K562 (cell line): ENCODE results near the gene PILRA. TPM values are rescaled to one million over a fixed set of nuclear protein-coding genes. Genes with fewer than 3 reads are reported as not detected.

ENCODE experiments used
- ATAC-seq: fragments of 200-7000 bp; cut with Tn5 transposase; 3 replicates; pipeline ENCODE4 v1.9.1; 2020; ENCODE audit warnings: moderate library complexity
- BruUV-seq: library from RNA; stranded (reverse); fragments of 400-500 nt; replicated peaks from 2 replicates; lab custom pipeline; 2021; lab: Mats Ljungman, UMichigan
- CTCF ChIA-PET: fragments of 300-600 bp; formaldehyde crosslinking; extraction: SDS; loops from one replicate; lab custom pipeline; 2021; ENCODE audit warnings: low intra/inter-chr PET ratio; lab: Yijun Ruan, JAX
- POLR2A ChIA-PET: fragments of 300-600, 350-650 bp; sonication (Branson Sonifier 250); formaldehyde crosslinking; extraction: SDS; loops from one replicate; lab custom pipeline; 2021; ENCODE audit warnings: antibody characterized with exemption, inconsistent platforms; lab: Yijun Ruan, JAX
- DNase-seq, 4 experiments: peaks; one replicate each; pipeline versions ENCODE4 v3.0.0 to v3.0.0-alpha.2; 2011 to 2018; ENCODE audit warnings: low spot score in 3 of 4, mixed read lengths in 3 of 4; ENCODE audit errors: extremely low read depth in 1 of 4
- FAIRE-seq: peaks from 2 replicates; lab custom pipeline; 2011; peaks lifted over from hg19 to GRCh38; lab: Jason Lieb, UNC
- H2AFZ ChIP-seq: 2 replicates; pipeline ENCODE4 v1.6.0; 2011; ENCODE audit warnings: low read depth, low read length, control low read depth, inconsistent platforms
- H3K27ac ChIP-seq: fragments of 200-600 bp; 3 replicates; pipeline ENCODE4 v1.8.0; 2011; ENCODE audit warnings: low read depth, mild to moderate bottlenecking, control low read depth, inconsistent platforms, low read length, moderate library complexity, mixed read lengths; ENCODE audit errors: extremely low read depth
- H3K27me3 ChIP-seq, 2 experiments: fragments of 300-600 bp in 1 of 2; 2 replicates in 1 of 2; 3 replicates in 1 of 2; pipeline versions ENCODE4 v1.6.0 to v1.8.0; 2011; ENCODE audit warnings: inconsistent platforms in 2 of 2, low read length in 2 of 2, mild to moderate bottlenecking in 1 of 2, mixed read lengths in 1 of 2, moderate library complexity in 1 of 2; ENCODE audit not compliant: control insufficient read depth in 2 of 2, insufficient read depth in 2 of 2
- H3K36me3 ChIP-seq: fragments of 300-600 bp; 3 replicates; pipeline ENCODE4 v1.8.0; 2011; ENCODE audit warnings: mild to moderate bottlenecking, low read length, inconsistent platforms; ENCODE audit not compliant: control insufficient read depth, insufficient read depth
- H3K4me1 ChIP-seq, 2 experiments: fragments of 200-600 bp in 1 of 2; replicated peaks in 1 of 2; 2 replicates in 1 of 2; 3 replicates in 1 of 2; pipeline versions ENCODE4 v1.5.1 to v1.8.0; 2011; ENCODE audit warnings: inconsistent platforms in 2 of 2, low read length in 2 of 2, mild to moderate bottlenecking in 1 of 2, mixed read lengths in 1 of 2, moderate library complexity in 1 of 2; ENCODE audit not compliant: control insufficient read depth in 2 of 2, insufficient read depth in 2 of 2
- H3K4me2 ChIP-seq: 2 replicates; pipeline ENCODE4 v1.6.1; 2011; ENCODE audit warnings: low read length, control low read depth, inconsistent platforms, mixed read lengths; ENCODE audit not compliant: insufficient read depth
- H3K4me3 ChIP-seq: fragments of 200-600 bp; sonication (generic), shearing (Covaris generic); 2 replicates; pipeline ENCODE4 v1.5.1; 2016; ENCODE audit warnings: control low read depth, inconsistent platforms
- H3K79me2 ChIP-seq: fragments of 200-600 bp; 3 replicates; pipeline ENCODE4 v1.8.0; 2011; ENCODE audit warnings: low read length, inconsistent platforms; ENCODE audit not compliant: control insufficient read depth, insufficient read depth
- H3K9ac ChIP-seq, 2 experiments: 2 replicates each; pipeline versions ENCODE4 v1.6.0 to v1.6.1; 2011; ENCODE audit warnings: low read depth in 2 of 2, low read length in 2 of 2, control low read depth in 1 of 2, inconsistent platforms in 1 of 2, mild to moderate bottlenecking in 1 of 2, mixed read lengths in 1 of 2; ENCODE audit not compliant: insufficient read depth in 1 of 2
- H3K9me1 ChIP-seq: one replicate; pipeline ENCODE4 v1.6.0; 2011; ENCODE audit warnings: inconsistent platforms, mild to moderate bottlenecking, low read length, moderate library complexity; ENCODE audit not compliant: control insufficient read depth, insufficient read depth
- H3K9me3 ChIP-seq: replicated peaks from 2 replicates; pipeline ENCODE4 v1.5.1; 2011; ENCODE audit warnings: low read depth, low read length, inconsistent platforms; ENCODE audit not compliant: control insufficient read depth, insufficient read depth
- H4K20me1 ChIP-seq: replicated peaks from 2 replicates; pipeline ENCODE4 v1.6.1; 2011; ENCODE audit warnings: low read length, inconsistent platforms, mixed read lengths; ENCODE audit not compliant: control insufficient read depth, insufficient read depth
- E2F3 ChIP-seq: fragments of 250-450 bp; sonication (Bioruptor Pico); IDR thresholded peaks from 2 replicates; pipeline ENCODE4 v1.4.0; 2020; ENCODE audit warnings: mild to moderate bottlenecking
- E2F6 ChIP-seq, 2 experiments: IDR thresholded peaks; 2 replicates each; pipeline ENCODE4 v1.6.1; 2011; ENCODE audit warnings: borderline replicate concordance in 1 of 2, control low read depth in 1 of 2, low read depth in 1 of 2, low read length in 1 of 2, mild to moderate bottlenecking in 1 of 2, mixed read lengths in 1 of 2, moderate library complexity in 1 of 2; ENCODE audit not compliant: insufficient read depth in 1 of 2, insufficient read length in 1 of 2, poor library complexity in 1 of 2, severe bottlenecking in 1 of 2; ENCODE audit errors: extremely low read depth in 1 of 2
- MYC ChIP-seq, 2 experiments: fragments of 250-450 bp in 1 of 2; sonication (Bioruptor Pico) in 1 of 2; IDR thresholded peaks; 2 replicates each; pipeline versions ENCODE4 v1.5.1 to v1.6.1; 2012 to 2021; ENCODE audit warnings: low read depth in 2 of 2, borderline replicate concordance in 1 of 2, improper control_type of control experiment in 1 of 2, low read length in 1 of 2, mild to moderate bottlenecking in 1 of 2, moderate library complexity in 1 of 2
- POLR2AphosphoS5 ChIP-seq: IDR thresholded peaks from 2 replicates; pipeline ENCODE4 v1.6.1; 2011; ENCODE audit warnings: mild to moderate bottlenecking, low read depth, low read length, moderate library complexity; ENCODE audit not compliant: control insufficient read depth, insufficient read depth
- POLR2G ChIP-seq: fragments of 200-400 bp; formaldehyde crosslinking; IDR thresholded peaks from 2 replicates; pipeline ENCODE4 v1.6.1; 2017; ENCODE audit warnings: low read depth, mild to moderate bottlenecking, antibody characterized with exemption, low read length, moderate library complexity
- RBFOX2 ChIP-seq: fragments of 200-400 bp; formaldehyde crosslinking; IDR thresholded peaks from 2 replicates; pipeline ENCODE4 v1.6.1; 2017; ENCODE audit warnings: low read depth, mild to moderate bottlenecking, low read length, moderate library complexity
- RUNX1 ChIP-seq: sonication (generic); IDR thresholded peaks from 2 replicates; pipeline ENCODE4 v1.6.1; 2016; ENCODE audit warnings: antibody characterized with exemption, low read depth
- SIN3A ChIP-seq, 2 experiments: fragments of 150-350 bp in 1 of 2; IDR thresholded peaks; 2 replicates each; pipeline ENCODE4 v1.6.1; 2011 to 2016; ENCODE audit warnings: borderline replicate concordance in 2 of 2, low read depth in 2 of 2, low read length in 2 of 2, mild to moderate bottlenecking in 2 of 2, moderate library complexity in 2 of 2; ENCODE audit not compliant: control insufficient read depth in 1 of 2
- ZBTB8A ChIP-seq: fragments of 450-650 bp; IDR thresholded peaks from 2 replicates; pipeline ENCODE4 v1.6.1; 2018; ENCODE audit warnings: mild to moderate bottlenecking, moderate library complexity; ENCODE audit not compliant: partially characterized antibody
- WGBS: fragments of 100-300 bp; shearing (Covaris generic); methylation state at CpG from one replicate; pipeline ENCODE4 v1.1.6; 2016; ENCODE audit warnings: low coverage, mixed read lengths; ENCODE audit not compliant: insufficient coverage; ENCODE audit errors: missing lambda C conversion rate; 5-methylcytosine and 5-hydroxymethylcytosine counted together
- in situ Hi-C: fragments of 300-500 bp; cut with MboI; formaldehyde crosslinking; loops from 4 replicates; pipeline ENCODE4 v1.15.0; 2018; ENCODE audit warnings: inconsistent platforms, mixed read lengths
- intact Hi-C: fragments of 100-400 bp; cut with micrococcal nuclease; formaldehyde crosslinking; loops from 2 replicates; pipeline ENCODE4 v1.14.2; 2022
- polyA plus RNA-seq, 8 experiments: library from polyadenylated mRNA; depleted of rRNA in 4 of 8; stranded (reverse) in 5 of 8; unstranded in 3 of 8; fragments of >200 nt; fragmentation: Nextera tagmentation in 2 of 8; fragmentation: Illumina TruSeq in 1 of 8; extraction: Ambion mirVana in 2 of 8; extraction: Trizol in 1 of 8; gene quantifications; 2 replicates each; pipeline versions ENCODE4 v1.2.1 to v1.2.3, GENCODE V29; 2011 to 2014; ENCODE audit warnings: inconsistent platforms in 1 of 8, missing spikeins in 1 of 8
- total RNA-seq, 7 experiments: library from RNA; depleted of rRNA in 6 of 7; stranded (reverse); fragments of >200 nt in 6 of 7; fragmentation: Illumina TruSeq in 2 of 7; extraction: Trizol in 2 of 7; gene quantifications; 2 replicates each; pipeline versions ENCODE4 v1.2.1 to v1.2.3, GENCODE V29; 2011 to 2021; ENCODE audit warnings: low replicate concordance in 1 of 7

Gene PILRA
- total and polyA plus RNA-seq, 9 of the 15 experiments (the other 6 are each of a cell fraction or from before 2014, with no cell fraction given): 0.13 to 1.8 (median 0.62) TPM

GRCh38 chr7:100431286-100431735 lies 58.0 kb downstream of the PILRA start:
- H3K27ac ChIP-seq: peak overlapping the region; percentile 98
- H3K36me3 ChIP-seq: peaks cover 51% of the 10 kb centered on the region
- peaks cover 69% of the 10 kb centered on the region for H3K79me2 ChIP-seq
- ATAC-seq (no peak), FAIRE-seq (no peak), DNase-seq (no peak)
- CTCF ChIA-PET: no interaction called here
- H3K27me3 ChIP-seq: no peaks in the 10 kb centered on the region
- H3K4me2 ChIP-seq: peak overlapping the region; percentile 97
- H3K4me1 ChIP-seq: peaks cover 41 to 68% of the 10 kb centered on the region in 2 experiments
- H4K20me1 ChIP-seq: peaks cover 26% of the 10 kb centered on the region
- H3K4me3 ChIP-seq: peak overlapping the region; percentile 82
- peak in 1 of 2 experiments; percentile 17 for TF ChIP-seq E2F6 (IDR thresholded peaks at IDR 0.05; ENCODE audit: borderline replicate concordance in 1 of 2, extremely low read depth in 1 of 2, insufficient read depth in 1 of 2, insufficient read length in 1 of 2, low read depth in 1 of 2, low read length in 1 of 2, poor library complexity in 1 of 2, severe bottlenecking in 1 of 2)
- peak; percentile 56; the same call in 1 of the 2 replicates for TF ChIP-seq RUNX1
- TF ChIP-seq SIN3A (IDR thresholded peaks at IDR 0.05; ENCODE audit: borderline replicate concordance in 2 of 2, control insufficient read depth in 1 of 2, low read depth in 2 of 2, low read length in 2 of 2): no peak
- peak; percentile 72 for TF ChIP-seq POLR2G
- TF ChIP-seq E2F3 (CRISPR knock-in tag): 0 out of 2 replicates have a peak, but pooled peaks have one; percentile 33
- TF ChIP-seq POLR2AphosphoS5: 0 out of 2 replicates have a peak, but pooled peaks have one; percentile 17
- TF ChIP-seq ZBTB8A: no peak
- peak; percentile 65 for TF ChIP-seq RBFOX2
- no peak for TF ChIP-seq MYC (IDR thresholded peaks at IDR 0.05; ENCODE audit: low read depth, low read length)
- TF ChIP-seq MYC (CRISPR knock-in tag; IDR thresholded peaks at IDR 0.05; ENCODE audit: borderline replicate concordance, low read depth): 0 out of 2 replicates have a peak, but pooled peaks have one; percentile 10
- BruUV-seq: no TSS peak
- in situ Hi-C loops: no loop called here
- intact Hi-C loops: no loop called here
- H3K9me1 ChIP-seq: peaks cover 15% of the 10 kb centered on the region
- no peak overlapping the region for H2AFZ ChIP-seq
- H3K9ac ChIP-seq: peak overlapping the region; percentile 96 to 97
- H3K9me3 ChIP-seq: peaks cover 4% of the 10 kb centered on the region; the same call in 1 of the 2 replicates
- WGBS: 70% methylated on average over 23 of the region's 23 CpGs
- POLR2A ChIA-PET: interaction anchor here (0.6 to 5.4 kb wide), 6 partner anchors 10 to 602 kb away, joined by 3 to 29 read pairs (median 3); no protein-coding TSS in a partner anchor
